GM21576 (cell line): Measurements from ENCODE around the gene MYL6B.

Source experiments
- ATAC-seq: cut with Tn5 transposase; IDR thresholded peaks from one replicate; pipeline ENCODE4 v1.9.1; 2021; ENCODE audit warnings: mild to moderate bottlenecking, moderate library complexity; ENCODE audit not compliant: unreplicated experiment

MYL6B gene

GRCh38 chr12:56121204-56121870 lies 31.1 kb upstream of the MYL6B start:
- no peak for ATAC-seq

- no peak for ATAC-seq
Observed at GRCh38 chr12:56122637-56123036, 29.8 kb upstream of the MYL6B start.

GRCh38 chr12:56124133-56124532 lies 28.3 kb upstream of the MYL6B start:
- no peak for ATAC-seq

- no peak for ATAC-seq
Observed at GRCh38 chr12:56126732-56127239, 25.6 kb upstream of the MYL6B start.

- ATAC-seq = no peak
Observed at GRCh38 chr12:56127485-56127887, 24.9 kb upstream of the MYL6B start.

- ATAC-seq = peak; percentile 86
Observed at GRCh38 chr12:56127888-56128669, 24.3 kb upstream of the MYL6B start, which contains the start of gene ESYT1. Gene ESYT1 (plus strand): TSS chr12:56128267. CDS start chr12:56128320, 53 bp downstream.

GRCh38 chr12:56128670-56129205 lies 23.6 kb upstream of the MYL6B start:
- no peak for ATAC-seq

GRCh38 chr12:56129206-56129941 lies 23.0 kb upstream of the MYL6B start:
- no peak for ATAC-seq

- ATAC-seq = no peak
Observed at GRCh38 chr12:56129942-56130495, 22.4 kb upstream of the MYL6B start.

GRCh38 chr12:56130876-56131275 lies 21.5 kb upstream of the MYL6B start:
- no peak for ATAC-seq

- no peak for ATAC-seq
Observed at GRCh38 chr12:56134897-56135296, 17.5 kb upstream of the MYL6B start.

GRCh38 chr12:56137853-56138571 lies 14.4 kb upstream of the MYL6B start:
- ATAC-seq = no peak

- ATAC-seq = no peak
Observed at GRCh38 chr12:56141946-56142784, 10.2 kb upstream of the MYL6B start.

GRCh38 chr12:56143217-56143616 lies 9.2 kb upstream of the MYL6B start:
- no peak for ATAC-seq

- ATAC-seq = no peak
Observed at GRCh38 chr12:56143870-56144269, 8.5 kb upstream of the MYL6B start.

- no peak for ATAC-seq
Observed at GRCh38 chr12:56145217-56145616, 7.2 kb upstream of the MYL6B start.

GRCh38 chr12:56146492-56147460 lies 5.6 kb upstream of the MYL6B start:
- ATAC-seq = no peak

GRCh38 chr12:56150563-56150962 lies 1.8 kb upstream of the MYL6B start:
- ATAC-seq = no peak
